HEK293 (cell line): Measurements from ENCODE around the gene GNG3.

Experiments
- CTCF ChIA-PET: fragments of 350-600 bp; formaldehyde crosslinking; extraction: SDS; loops from one replicate; lab custom pipeline; 2021; ENCODE audit warnings: antibody characterized with exemption; lab: Yijun Ruan, JAX
- POLR2A ChIA-PET: fragments of 300-600 bp; formaldehyde crosslinking; extraction: SDS; loops from one replicate; lab custom pipeline; 2020; ENCODE audit warnings: antibody characterized with exemption, inconsistent platforms; lab: Yijun Ruan, JAX
- H3K27ac ChIP-seq: fragments of 200-500 bp; sonication (Bioruptor generic); 2 replicates; pipeline ENCODE4 v1.5.1; 2014; ENCODE audit warnings: low read depth, low read length, control low read depth, inconsistent platforms; ENCODE audit errors: extremely low read depth
- H3K36me3 ChIP-seq, 2 experiments: fragments of 200-500 bp in 1 of 2; sonication (Bioruptor generic) in 1 of 2; 1 replicate in 1 of 2; 2 replicates in 1 of 2; pipeline ENCODE4 v1.5.1; 2014 to 2017; ENCODE audit warnings: inconsistent platforms in 2 of 2, low read length in 2 of 2; ENCODE audit not compliant: control insufficient read depth in 2 of 2, insufficient read depth in 1 of 2
- H3K4me1 ChIP-seq: fragments of 200-500 bp; sonication (Bioruptor generic); 2 replicates; pipeline ENCODE4 v1.5.1; 2014; ENCODE audit warnings: mild to moderate bottlenecking, low read length, inconsistent platforms; ENCODE audit not compliant: control insufficient read depth, insufficient read depth
- H3K4me3 ChIP-seq: 2 replicates; pipeline ENCODE4 v1.5.1; 2011; ENCODE audit warnings: low read depth, mild to moderate bottlenecking, control low read depth, low read length, moderate library complexity
- H3K9me3 ChIP-seq: fragments of 200-500 bp; sonication (Bioruptor generic); 2 replicates; pipeline ENCODE4 v1.5.1; 2014; ENCODE audit warnings: low read depth, low read length, inconsistent platforms; ENCODE audit not compliant: control insufficient read depth, insufficient read depth
- BCL11B ChIP-seq: fragments of 450-650 bp; formaldehyde crosslinking; IDR thresholded peaks from 2 replicates; pipeline ENCODE4 v1.5.1; 2016; ENCODE audit warnings: low read depth, missing biosample characterization, missing genetic modification characterization
- GLI4 ChIP-seq: fragments of 450-650 bp; formaldehyde crosslinking; IDR thresholded peaks from 2 replicates; pipeline ENCODE4 v1.5.1; 2016; ENCODE audit warnings: missing biosample characterization, missing genetic modification characterization
- KLF7 ChIP-seq: fragments of 450-650 bp; formaldehyde crosslinking; IDR thresholded peaks from 2 replicates; pipeline ENCODE4 v1.5.1; 2016; ENCODE audit warnings: missing biosample characterization, missing genetic modification characterization, borderline replicate concordance
- OVOL3 ChIP-seq: fragments of 450-650 bp; formaldehyde crosslinking; IDR thresholded peaks from 2 replicates; pipeline ENCODE4 v1.5.1; 2016; ENCODE audit warnings: missing biosample characterization, missing genetic modification characterization
- SP2 ChIP-seq: fragments of 450-650 bp; formaldehyde crosslinking; IDR thresholded peaks from 2 replicates; pipeline ENCODE4 v1.5.1; 2016; ENCODE audit warnings: missing biosample characterization, missing genetic modification characterization
- SP3 ChIP-seq: fragments of 450-650 bp; formaldehyde crosslinking; IDR thresholded peaks from 2 replicates; pipeline ENCODE4 v1.5.1; 2016; ENCODE audit warnings: missing biosample characterization, missing genetic modification characterization
- ZEB2 ChIP-seq: fragments of 450-650 bp; formaldehyde crosslinking; IDR thresholded peaks from 2 replicates; pipeline ENCODE4 v1.5.1; 2016; ENCODE audit warnings: missing biosample characterization, missing genetic modification characterization
- ZFHX2 ChIP-seq: fragments of 450-650 bp; formaldehyde crosslinking; conservative IDR thresholded peaks from 2 replicates; pipeline ENCODE4 v1.5.1; 2016; ENCODE audit warnings: missing biosample characterization, missing genetic modification characterization
- ZNF138 ChIP-seq: fragments of 450-650 bp; formaldehyde crosslinking; IDR thresholded peaks from 2 replicates; pipeline ENCODE4 v1.5.1; 2016; ENCODE audit warnings: missing biosample characterization, missing genetic modification characterization, borderline replicate concordance
- ZNF19 ChIP-seq: fragments of 450-650 bp; formaldehyde crosslinking; IDR thresholded peaks from 2 replicates; pipeline ENCODE4; 2016; ENCODE audit warnings: missing biosample characterization, missing genetic modification characterization, low read depth
- ZNF223 ChIP-seq: fragments of 450-650 bp; formaldehyde crosslinking; IDR thresholded peaks from 2 replicates; pipeline ENCODE4 v1.5.1; 2016; ENCODE audit warnings: missing biosample characterization, missing genetic modification characterization
- ZNF335 ChIP-seq: fragments of 450-650 bp; formaldehyde crosslinking; conservative IDR thresholded peaks from 2 replicates; pipeline ENCODE4 v1.5.1; 2016; ENCODE audit warnings: missing biosample characterization, missing genetic modification characterization
- ZNF366 ChIP-seq: fragments of 450-650 bp; formaldehyde crosslinking; conservative IDR thresholded peaks from 2 replicates; pipeline ENCODE4 v1.5.1; 2016; ENCODE audit warnings: missing biosample characterization, missing genetic modification characterization
- ZNF394 ChIP-seq: fragments of 450-650 bp; formaldehyde crosslinking; IDR thresholded peaks from 2 replicates; pipeline ENCODE4 v1.5.1; 2016; ENCODE audit warnings: missing biosample characterization, missing genetic modification characterization, mild to moderate bottlenecking, moderate library complexity, borderline replicate concordance
- ZNF404 ChIP-seq: fragments of 450-650 bp; formaldehyde crosslinking; IDR thresholded peaks from 2 replicates; pipeline ENCODE4 v1.5.1; 2017; ENCODE audit warnings: missing biosample characterization, missing genetic modification characterization
- ZNF48 ChIP-seq: fragments of 450-650 bp; formaldehyde crosslinking; IDR thresholded peaks from 2 replicates; pipeline ENCODE4 v1.5.1; 2016; ENCODE audit warnings: missing biosample characterization, missing genetic modification characterization
- ZNF561 ChIP-seq: fragments of 450-650 bp; IDR thresholded peaks from 2 replicates; pipeline ENCODE4 v1.5.1; 2018; ENCODE audit warnings: missing biosample characterization, missing genetic modification characterization, borderline replicate concordance
- ZNF843 ChIP-seq: fragments of 450-650 bp; formaldehyde crosslinking; IDR thresholded peaks from 2 replicates; pipeline ENCODE4 v1.5.1; 2016; ENCODE audit warnings: missing biosample characterization, missing genetic modification characterization
- ZSCAN30 ChIP-seq: fragments of 450-650 bp; IDR thresholded peaks from 2 replicates; pipeline ENCODE4 v1.5.1; 2018; ENCODE audit warnings: missing biosample characterization, mild to moderate bottlenecking, missing genetic modification characterization, moderate library complexity
- TF ChIP-seq, protein P1 (sequence below): fragments of 450-650 bp; formaldehyde crosslinking; IDR thresholded peaks from 2 replicates; pipeline ENCODE4 v1.5.1; 2016; ENCODE audit warnings: missing biosample characterization, missing genetic modification characterization
- TF ChIP-seq, protein P2 (sequence below): fragments of 450-650 bp; formaldehyde crosslinking; optimal IDR thresholded peaks from 2 replicates; pipeline ENCODE3; 2016; ENCODE audit warnings: missing biosample characterization, mild to moderate bottlenecking, missing genetic modification characterization
- TF ChIP-seq, protein P3 (sequence below): fragments of 450-650 bp; formaldehyde crosslinking; IDR thresholded peaks from 2 replicates; pipeline ENCODE4 v1.5.1; 2016; ENCODE audit warnings: missing biosample characterization, missing genetic modification characterization, borderline replicate concordance
- TF ChIP-seq, protein P4 (sequence below): fragments of 450-650 bp; formaldehyde crosslinking; IDR thresholded peaks from 2 replicates; pipeline ENCODE4 v1.5.1; 2016; ENCODE audit warnings: missing biosample characterization, missing genetic modification characterization

GNG3 gene

DNA sequence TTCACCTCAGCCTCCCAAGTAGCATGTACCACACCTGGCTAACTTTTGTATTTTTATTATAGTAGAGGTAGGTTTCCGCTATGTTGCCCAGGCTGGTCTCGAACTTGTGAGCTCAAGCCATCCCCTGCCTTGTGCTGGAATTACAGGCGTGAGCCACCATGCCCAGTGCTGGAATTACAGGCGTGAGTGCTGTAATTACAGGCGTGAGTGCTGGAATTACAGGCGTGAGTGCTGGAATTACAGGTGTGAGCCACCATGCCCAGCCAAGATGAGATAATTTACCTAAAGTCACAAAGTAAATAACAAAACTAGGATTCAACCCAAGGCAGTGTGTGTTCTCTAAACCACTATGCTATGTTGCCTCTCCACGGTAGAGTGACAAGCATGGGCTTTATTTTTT is 25.0 kb upstream of the GNG3 start:
- H3K27ac ChIP-seq, result no peak overlapping the region
- H3K9me3 ChIP-seq, result no peaks in the 10 kb centered on the region
- H3K4me1 ChIP-seq, result peaks cover 6% of the 10 kb centered on the region
- ChIA-PET POLR2A (interaction anchor here (0.6 to 0.7 kb wide), 2 partner anchors 9 to 12 kb away, joined by 3 to 4 read pairs; no protein-coding TSS in a partner anchor), CTCF (interaction anchor here (4.5 kb wide), 1 partner anchor 12 kb away, joined by 46 read pairs; no protein-coding TSS in a partner anchor)
- peaks cover 0 to 5% of the 10 kb centered on the region in 2 experiments; a peak in 1 of 3 replicates for H3K36me3 ChIP-seq
- TF ChIP-seq, protein P1, sequence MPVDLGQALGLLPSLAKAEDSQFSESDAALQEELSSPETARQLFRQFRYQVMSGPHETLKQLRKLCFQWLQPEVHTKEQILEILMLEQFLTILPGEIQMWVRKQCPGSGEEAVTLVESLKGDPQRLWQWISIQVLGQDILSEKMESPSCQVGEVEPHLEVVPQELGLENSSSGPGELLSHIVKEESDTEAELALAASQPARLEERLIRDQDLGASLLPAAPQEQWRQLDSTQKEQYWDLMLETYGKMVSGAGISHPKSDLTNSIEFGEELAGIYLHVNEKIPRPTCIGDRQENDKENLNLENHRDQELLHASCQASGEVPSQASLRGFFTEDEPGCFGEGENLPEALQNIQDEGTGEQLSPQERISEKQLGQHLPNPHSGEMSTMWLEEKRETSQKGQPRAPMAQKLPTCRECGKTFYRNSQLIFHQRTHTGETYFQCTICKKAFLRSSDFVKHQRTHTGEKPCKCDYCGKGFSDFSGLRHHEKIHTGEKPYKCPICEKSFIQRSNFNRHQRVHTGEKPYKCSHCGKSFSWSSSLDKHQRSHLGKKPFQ, result peak; percentile 62; the same call in 1 of the 2 replicates
- TF ChIP-seq ZNF404, result no peak
- H3K4me3 ChIP-seq, result no peak overlapping the region

DNA sequence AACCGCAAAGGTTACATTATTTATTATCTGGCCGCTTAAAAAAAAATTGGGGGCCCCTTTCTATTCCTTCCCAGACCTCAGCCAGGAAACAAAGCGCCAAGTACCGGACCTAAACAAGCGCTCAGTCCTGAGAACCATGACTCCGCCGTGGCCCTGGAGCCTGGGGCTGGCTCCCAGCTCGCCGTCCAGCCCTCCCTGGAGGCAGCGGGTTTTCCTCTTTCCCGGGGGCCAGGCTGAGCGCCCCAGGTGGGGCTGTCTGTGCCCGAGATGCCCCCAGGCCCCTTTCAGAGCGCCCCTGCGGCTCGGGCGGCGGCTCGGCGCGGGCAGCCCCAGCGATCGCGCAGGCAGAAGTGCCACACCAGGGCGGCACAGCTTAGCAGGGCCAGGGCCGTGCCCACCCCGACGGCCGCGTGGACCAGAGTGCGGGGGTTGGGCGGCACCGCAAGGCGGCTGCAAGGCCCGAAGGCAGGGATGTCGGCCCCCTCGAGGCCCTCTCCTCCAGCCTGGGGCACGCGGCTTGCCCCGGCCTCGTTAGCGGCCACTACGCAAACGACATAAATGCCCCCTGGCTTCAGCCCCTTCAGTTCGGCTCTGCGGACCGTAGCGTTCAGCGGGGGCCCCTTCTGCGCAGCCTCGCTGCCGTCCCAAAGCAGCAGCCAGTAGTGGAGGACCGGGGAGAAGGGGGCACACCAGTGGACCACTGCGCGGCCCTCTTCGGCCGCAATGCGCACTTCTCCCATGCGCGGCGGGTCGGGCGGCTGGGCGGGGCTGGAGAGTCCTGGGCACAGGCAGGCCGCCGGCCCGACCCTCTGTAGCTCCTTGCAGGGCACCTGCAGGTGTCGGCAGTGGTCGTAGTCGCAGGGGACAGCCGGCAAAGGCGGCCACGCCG is 19.7 kb upstream of the GNG3 start:
- ChIA-PET CTCF (interaction anchor here (0.7 kb wide), 1 partner anchor 47 kb away, joined by 3 read pairs; no protein-coding TSS in a partner anchor), POLR2A (no interaction called here)
- Histone ChIP-seq H3K4me1 (no peaks in the 10 kb centered on the region), H3K27ac (no peak overlapping the region), H3K9me3 (no peaks in the 10 kb centered on the region), H3K4me3 (no peak overlapping the region), H3K36me3 (peaks cover 0 to 30% of the 10 kb centered on the region in 2 experiments; a peak in 2 of 3 replicates)
- TF ChIP-seq ZNF394 (tag by site-specific recombination) (no peak), ZNF48 (tag by site-specific recombination) (no peak), ZNF366 (tag by site-specific recombination) (no peak), KLF7 (tag by site-specific recombination) (no peak), ZNF19 (no peak), ZFHX2 (tag by site-specific recombination) (no peak), ZNF843 (tag by site-specific recombination) (no peak), ZNF138 (tag by site-specific recombination) (no peak), SP3 (tag by site-specific recombination) (no peak), ZEB2 (no peak), GLI4 (tag by site-specific recombination) (no peak), BCL11B (tag by site-specific recombination) (no peak)
- TF ChIP-seq, protein P2, sequence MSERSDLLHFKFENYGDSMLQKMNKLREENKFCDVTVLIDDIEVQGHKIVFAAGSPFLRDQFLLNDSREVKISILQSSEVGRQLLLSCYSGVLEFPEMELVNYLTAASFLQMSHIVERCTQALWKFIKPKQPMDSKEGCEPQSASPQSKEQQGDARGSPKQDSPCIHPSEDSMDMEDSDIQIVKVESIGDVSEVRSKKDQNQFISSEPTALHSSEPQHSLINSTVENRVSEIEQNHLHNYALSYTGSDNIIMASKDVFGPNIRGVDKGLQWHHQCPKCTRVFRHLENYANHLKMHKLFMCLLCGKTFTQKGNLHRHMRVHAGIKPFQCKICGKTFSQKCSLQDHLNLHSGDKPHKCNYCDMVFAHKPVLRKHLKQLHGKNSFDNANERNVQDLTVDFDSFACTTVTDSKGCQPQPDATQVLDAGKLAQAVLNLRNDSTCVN (tag by site-specific recombination), result no peak
- TF ChIP-seq, protein P3, sequence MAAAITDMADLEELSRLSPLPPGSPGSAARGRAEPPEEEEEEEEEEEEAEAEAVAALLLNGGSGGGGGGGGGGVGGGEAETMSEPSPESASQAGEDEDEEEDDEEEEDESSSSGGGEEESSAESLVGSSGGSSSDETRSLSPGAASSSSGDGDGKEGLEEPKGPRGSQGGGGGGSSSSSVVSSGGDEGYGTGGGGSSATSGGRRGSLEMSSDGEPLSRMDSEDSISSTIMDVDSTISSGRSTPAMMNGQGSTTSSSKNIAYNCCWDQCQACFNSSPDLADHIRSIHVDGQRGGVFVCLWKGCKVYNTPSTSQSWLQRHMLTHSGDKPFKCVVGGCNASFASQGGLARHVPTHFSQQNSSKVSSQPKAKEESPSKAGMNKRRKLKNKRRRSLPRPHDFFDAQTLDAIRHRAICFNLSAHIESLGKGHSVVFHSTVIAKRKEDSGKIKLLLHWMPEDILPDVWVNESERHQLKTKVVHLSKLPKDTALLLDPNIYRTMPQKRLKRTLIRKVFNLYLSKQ (tag by site-specific recombination), result no peak

DNA sequence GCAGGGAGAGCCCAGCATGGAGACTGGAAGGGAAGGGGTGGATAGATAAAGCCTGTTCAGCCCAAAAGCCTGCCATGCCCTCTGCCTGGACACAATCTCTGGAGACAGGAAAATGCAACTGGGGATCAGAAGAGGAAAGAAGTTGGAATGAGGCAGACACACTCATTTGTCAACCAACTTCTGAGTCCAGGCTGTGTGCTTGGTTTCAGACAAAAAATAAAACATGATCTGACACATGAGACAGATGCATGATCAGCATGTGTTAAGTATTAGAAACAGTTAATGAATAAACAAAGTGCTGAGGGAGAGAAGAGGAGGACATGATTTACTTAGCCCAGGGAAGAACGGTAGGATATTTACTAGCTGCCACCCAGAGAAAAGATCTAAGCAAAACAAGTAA is 19.0 kb upstream of the GNG3 start:
- ChIA-PET CTCF (interaction anchor here (0.6 to 2.3 kb wide), 4 partner anchors 13 to 264 kb away, joined by 3 to 8 read pairs (median 4); no protein-coding TSS in a partner anchor), POLR2A (interaction anchor here (1.4 to 2.3 kb wide), 2 partner anchors 12 to 15 kb away, joined by 4 to 8 read pairs; no protein-coding TSS in a partner anchor)
- H3K4me3 ChIP-seq, result no peak overlapping the region
- H3K4me1 ChIP-seq, result no peaks in the 10 kb centered on the region
- H3K36me3 ChIP-seq, result peaks cover 4 to 37% of the 10 kb centered on the region in 2 experiments; a peak in 2 of 3 replicates
- no peaks in the 10 kb centered on the region for H3K9me3 ChIP-seq
- H3K27ac ChIP-seq, result no peak overlapping the region
- TF ChIP-seq, protein P3 (tag by site-specific recombination), result no peak
- TF ChIP-seq ZNF223 (tag by site-specific recombination) (no peak), ZSCAN30 (tag by site-specific recombination) (no peak), OVOL3 (tag by site-specific recombination) (no peak), ZNF561 (no peak), ZNF335 (no peak), SP2 (tag by site-specific recombination) (no peak)
- TF ChIP-seq, protein P4, sequence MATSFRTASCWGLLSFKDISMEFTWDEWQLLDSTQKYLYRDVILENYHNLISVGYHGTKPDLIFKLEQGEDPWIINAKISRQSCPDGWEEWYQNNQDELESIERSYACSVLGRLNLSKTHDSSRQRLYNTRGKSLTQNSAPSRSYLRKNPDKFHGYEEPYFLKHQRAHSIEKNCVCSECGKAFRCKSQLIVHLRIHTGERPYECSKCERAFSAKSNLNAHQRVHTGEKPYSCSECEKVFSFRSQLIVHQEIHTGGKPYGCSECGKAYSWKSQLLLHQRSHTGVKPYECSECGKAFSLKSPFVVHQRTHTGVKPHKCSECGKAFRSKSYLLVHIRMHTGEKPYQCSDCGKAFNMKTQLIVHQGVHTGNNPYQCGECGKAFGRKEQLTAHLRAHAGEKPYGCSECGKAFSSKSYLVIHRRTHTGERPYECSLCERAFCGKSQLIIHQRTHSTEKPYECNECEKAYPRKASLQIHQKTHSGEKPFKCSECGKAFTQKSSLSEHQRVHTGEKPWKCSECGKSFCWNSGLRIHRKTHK, result no peak
